Body of pancreas (tissue), 4 donors: ENCODE measurements around the gene SLC16A10.
"Not testable (repeated sequence)": the region's sequence is repeated elsewhere in the genome, so short reads cannot be mapped to it uniquely, and the experiment has no call there.

Experiments
- POLR2A ChIP-seq, 3 donors: fragments of 450-650 bp; IDR thresholded peaks; one replicate each; pipeline ENCODE4 v1.6.1; 2016; ENCODE audit warnings: antibody characterized with exemption in 3 of 3, mild to moderate bottlenecking in 2 of 3
- TF ChIP-seq, protein P1 (sequence below), 7 experiments: fragments of 450-650 bp in 4 of 7; fragments of 200-600 bp in 3 of 7; sonication (generic) in 3 of 7; IDR thresholded peaks; one replicate each; pipeline ENCODE4 v1.5.1; 2016 to 2019; ENCODE audit warnings: antibody characterized with exemption in 7 of 7

GRCh38 chr6:111131018-111131417 lies 43.7 kb downstream of the SLC16A10 start:
- TF ChIP-seq, protein P1, sequence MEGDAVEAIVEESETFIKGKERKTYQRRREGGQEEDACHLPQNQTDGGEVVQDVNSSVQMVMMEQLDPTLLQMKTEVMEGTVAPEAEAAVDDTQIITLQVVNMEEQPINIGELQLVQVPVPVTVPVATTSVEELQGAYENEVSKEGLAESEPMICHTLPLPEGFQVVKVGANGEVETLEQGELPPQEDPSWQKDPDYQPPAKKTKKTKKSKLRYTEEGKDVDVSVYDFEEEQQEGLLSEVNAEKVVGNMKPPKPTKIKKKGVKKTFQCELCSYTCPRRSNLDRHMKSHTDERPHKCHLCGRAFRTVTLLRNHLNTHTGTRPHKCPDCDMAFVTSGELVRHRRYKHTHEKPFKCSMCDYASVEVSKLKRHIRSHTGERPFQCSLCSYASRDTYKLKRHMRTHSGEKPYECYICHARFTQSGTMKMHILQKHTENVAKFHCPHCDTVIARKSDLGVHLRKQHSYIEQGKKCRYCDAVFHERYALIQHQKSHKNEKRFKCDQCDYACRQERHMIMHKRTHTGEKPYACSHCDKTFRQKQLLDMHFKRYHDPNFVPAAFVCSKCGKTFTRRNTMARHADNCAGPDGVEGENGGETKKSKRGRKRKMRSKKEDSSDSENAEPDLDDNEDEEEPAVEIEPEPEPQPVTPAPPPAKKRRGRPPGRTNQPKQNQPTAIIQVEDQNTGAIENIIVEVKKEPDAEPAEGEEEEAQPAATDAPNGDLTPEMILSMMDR (IDR thresholded peaks at IDR 0.05): not testable (repeated sequence)
- TF ChIP-seq POLR2A (IDR thresholded peaks at IDR 0.05): not testable (repeated sequence)
